ENCODE results near the gene CLCN1. TPM values are rescaled to one million over a fixed set of nuclear protein-coding genes. Genes with fewer than 3 reads are reported as not detected.

CLCN1 gene
- total RNA-seq, 1 experiment from 2014 or later: not detected

DNA sequence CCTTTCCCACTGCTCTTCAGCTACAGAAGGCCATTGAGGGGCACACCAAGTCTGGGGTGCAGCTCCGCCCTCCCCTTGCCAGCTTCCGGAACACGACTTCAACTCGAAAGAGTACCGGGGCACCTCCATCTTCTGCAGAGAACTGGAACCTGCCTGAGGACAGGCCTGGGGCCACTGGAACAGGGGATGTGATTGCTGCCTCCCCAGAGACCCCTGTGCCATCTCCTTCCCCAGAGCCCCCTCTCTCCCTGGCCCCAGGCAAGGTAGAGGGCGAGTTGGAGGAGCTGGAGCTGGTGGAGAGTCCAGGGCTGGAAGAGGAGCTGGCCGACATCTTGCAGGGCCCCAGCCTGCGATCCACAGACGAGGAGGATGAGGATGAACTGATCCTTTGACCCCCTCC lies 35.7 kb downstream of the CLCN1 start:
- Mint-ChIP-seq H3K4me1 (ENCODE audit: insufficient read depth, unreplicated experiment) (no peaks in the 10 kb centered on the region), H3K27ac (ENCODE audit: low read depth, unreplicated experiment) (no peak overlapping the region), H3K27me3 (ENCODE audit: insufficient read depth, unreplicated experiment) (peaks cover 15% of the 10 kb centered on the region), H3K36me3 (ENCODE audit: insufficient read depth, unreplicated experiment) (no peaks in the 10 kb centered on the region), H3K9me3 (ENCODE audit: unreplicated experiment) (no peaks in the 10 kb centered on the region), H3K4me3 (ENCODE audit: unreplicated experiment) (no peak overlapping the region)
- TF ChIP-seq, protein P1, sequence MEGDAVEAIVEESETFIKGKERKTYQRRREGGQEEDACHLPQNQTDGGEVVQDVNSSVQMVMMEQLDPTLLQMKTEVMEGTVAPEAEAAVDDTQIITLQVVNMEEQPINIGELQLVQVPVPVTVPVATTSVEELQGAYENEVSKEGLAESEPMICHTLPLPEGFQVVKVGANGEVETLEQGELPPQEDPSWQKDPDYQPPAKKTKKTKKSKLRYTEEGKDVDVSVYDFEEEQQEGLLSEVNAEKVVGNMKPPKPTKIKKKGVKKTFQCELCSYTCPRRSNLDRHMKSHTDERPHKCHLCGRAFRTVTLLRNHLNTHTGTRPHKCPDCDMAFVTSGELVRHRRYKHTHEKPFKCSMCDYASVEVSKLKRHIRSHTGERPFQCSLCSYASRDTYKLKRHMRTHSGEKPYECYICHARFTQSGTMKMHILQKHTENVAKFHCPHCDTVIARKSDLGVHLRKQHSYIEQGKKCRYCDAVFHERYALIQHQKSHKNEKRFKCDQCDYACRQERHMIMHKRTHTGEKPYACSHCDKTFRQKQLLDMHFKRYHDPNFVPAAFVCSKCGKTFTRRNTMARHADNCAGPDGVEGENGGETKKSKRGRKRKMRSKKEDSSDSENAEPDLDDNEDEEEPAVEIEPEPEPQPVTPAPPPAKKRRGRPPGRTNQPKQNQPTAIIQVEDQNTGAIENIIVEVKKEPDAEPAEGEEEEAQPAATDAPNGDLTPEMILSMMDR (IDR thresholded peaks at IDR 0.05; ENCODE audit: unreplicated experiment): no peak
- POLR2A ChIA-PET: no interaction called here
- no peak for DNase-seq (ENCODE audit: unreplicated experiment)
- CTCF ChIA-PET: interaction anchor here (0.7 to 1.2 kb wide), 3 partner anchors 9 to 834 kb away, joined by 4 read pairs; no protein-coding TSS in a partner anchor
- BruUV-seq (replicated peaks): no TSS peak
- intact Hi-C loops (cut with micrococcal nuclease): no loop called here

DNA sequence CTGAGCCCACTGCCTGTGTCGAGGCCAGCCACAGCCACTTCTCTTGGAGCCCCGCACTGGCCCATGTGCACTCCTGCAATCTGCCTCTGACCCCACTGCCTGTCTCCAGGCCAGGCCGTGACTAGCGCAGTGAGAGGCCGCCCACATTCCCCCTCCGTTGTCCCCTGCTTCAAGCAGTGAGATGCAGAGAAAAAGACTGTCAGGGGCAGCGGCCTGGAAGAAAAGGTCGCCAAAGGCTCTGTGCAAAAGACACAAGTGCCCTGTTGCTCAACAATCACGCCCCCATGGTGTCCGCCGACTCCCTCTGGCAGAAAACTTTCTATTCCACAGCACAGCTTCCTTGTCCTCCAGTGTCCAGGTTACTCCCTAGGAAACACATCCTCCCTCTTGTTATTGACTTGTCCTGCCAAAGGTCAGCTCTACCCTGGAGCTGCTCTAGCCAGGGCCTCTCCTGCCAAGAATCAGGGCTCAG lies 36.7 kb downstream of the CLCN1 start:
- ChIA-PET POLR2A (no interaction called here), CTCF (no interaction called here)
- intact Hi-C loops (cut with micrococcal nuclease): no loop called here
- Mint-ChIP-seq H3K36me3 (ENCODE audit: insufficient read depth, unreplicated experiment) (no peaks in the 10 kb centered on the region), H3K27me3 (ENCODE audit: insufficient read depth, unreplicated experiment) (peaks cover 5% of the 10 kb centered on the region), H3K27ac (ENCODE audit: low read depth, unreplicated experiment) (no peak overlapping the region), H3K4me1 (ENCODE audit: insufficient read depth, unreplicated experiment) (no peaks in the 10 kb centered on the region), H3K9me3 (ENCODE audit: unreplicated experiment) (no peaks in the 10 kb centered on the region), H3K4me3 (ENCODE audit: unreplicated experiment) (no peak overlapping the region)
- BruUV-seq (replicated peaks): no TSS peak
- DNase-seq (ENCODE audit: unreplicated experiment): no peak
- TF ChIP-seq, protein P1 (IDR thresholded peaks at IDR 0.05; ENCODE audit: unreplicated experiment): no peak

DNA sequence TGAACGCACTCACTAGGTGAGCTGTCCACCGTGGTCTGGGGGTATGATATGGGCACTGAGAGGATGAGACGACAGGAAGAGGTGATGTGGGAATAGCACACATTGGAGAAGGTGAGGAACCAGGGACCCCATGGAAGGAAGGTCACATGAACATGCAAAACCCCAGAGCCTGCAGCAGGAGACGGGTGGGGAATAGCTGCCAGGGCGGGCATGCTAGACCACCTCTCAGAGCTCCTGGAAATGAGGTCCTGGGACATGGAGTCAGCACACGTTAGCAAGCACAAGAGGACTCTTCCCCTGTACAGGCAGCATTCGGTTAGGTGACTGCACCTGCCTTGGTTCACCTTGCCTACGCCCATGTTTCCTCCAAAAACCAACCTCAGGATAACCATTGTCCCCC lies 38.5 kb downstream of the CLCN1 start:
- no peak overlapping the region for H3K27ac Mint-ChIP-seq (ENCODE audit: low read depth, unreplicated experiment)
- peaks cover 7% of the 10 kb centered on the region for H3K27me3 Mint-ChIP-seq (ENCODE audit: insufficient read depth, unreplicated experiment)
- H3K9me3 Mint-ChIP-seq (ENCODE audit: unreplicated experiment): no peaks in the 10 kb centered on the region
- no peaks in the 10 kb centered on the region for H3K36me3 Mint-ChIP-seq (ENCODE audit: insufficient read depth, unreplicated experiment)
- intact Hi-C loops (cut with micrococcal nuclease): no loop called here
- CTCF ChIA-PET: interaction anchor here (0.7 kb wide), 1 partner anchor 55 kb away, joined by 3 read pairs; no protein-coding TSS in a partner anchor
- no peaks in the 10 kb centered on the region for H3K4me1 Mint-ChIP-seq (ENCODE audit: insufficient read depth, unreplicated experiment)
- DNase-seq (ENCODE audit: unreplicated experiment): no peak
- POLR2A ChIA-PET: interaction anchor here (1.2 kb wide), 1 partner anchor 48 kb away, joined by 4 read pairs; no protein-coding TSS in a partner anchor
- BruUV-seq (replicated peaks): no TSS peak
- H3K4me3 Mint-ChIP-seq (ENCODE audit: unreplicated experiment): no peak overlapping the region
- TF ChIP-seq, protein P1 (IDR thresholded peaks at IDR 0.05; ENCODE audit: unreplicated experiment): no peak

DNA sequence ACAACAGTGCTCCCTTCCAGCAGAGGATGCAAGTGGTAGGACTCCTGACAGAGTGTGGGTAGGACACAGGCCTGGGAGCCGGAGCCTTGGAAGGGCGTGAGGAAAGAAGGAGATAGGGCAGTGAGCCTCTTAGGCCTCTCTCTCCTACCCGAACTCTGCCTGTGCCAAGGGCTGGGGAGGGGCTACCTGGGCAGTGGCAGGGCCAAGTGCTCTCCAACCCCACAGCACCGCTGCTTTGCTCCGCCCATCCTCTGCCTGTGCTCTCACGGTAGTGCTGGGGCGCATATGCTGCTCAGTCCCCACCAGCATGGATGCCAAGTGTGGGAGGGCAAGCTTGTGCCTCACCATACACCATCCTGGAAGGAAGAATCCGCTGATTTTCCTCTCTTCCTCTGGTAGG lies 39.1 kb downstream of the CLCN1 start:
- intact Hi-C loops (cut with micrococcal nuclease): no loop called here
- TF ChIP-seq, protein P1 (IDR thresholded peaks at IDR 0.05; ENCODE audit: unreplicated experiment): no peak
- Mint-ChIP-seq H3K27ac (ENCODE audit: low read depth, unreplicated experiment) (no peak overlapping the region), H3K4me1 (ENCODE audit: insufficient read depth, unreplicated experiment) (no peaks in the 10 kb centered on the region), H3K9me3 (ENCODE audit: unreplicated experiment) (no peaks in the 10 kb centered on the region), H3K4me3 (ENCODE audit: unreplicated experiment) (no peak overlapping the region), H3K27me3 (ENCODE audit: insufficient read depth, unreplicated experiment) (peaks cover 13% of the 10 kb centered on the region), H3K36me3 (ENCODE audit: insufficient read depth, unreplicated experiment) (no peaks in the 10 kb centered on the region)
- BruUV-seq (replicated peaks): no TSS peak
- CTCF ChIA-PET: no interaction called here
- no peak for DNase-seq (ENCODE audit: unreplicated experiment)
- POLR2A ChIA-PET: no interaction called here

Data from MCF 10A (cell line).